ENCODE results near the gene PREB. TPM values are rescaled to one million over a fixed set of nuclear protein-coding genes. Genes with fewer than 3 reads are reported as not detected.

PREB gene
- 10 to 100 TPM; 40.0 to 55.3 (median 47.1) TPM for total RNA-seq

GRCh38 chr2:27133905-27134780, at the start of gene PREB:
PREB (minus strand) TSS chr2:27134636; CDS start chr2:27134421, 215 bp downstream.
- TF ChIP-seq CTCF (IDR thresholded peaks at IDR 0.05) (no peak), POLR2AphosphoS5 (IDR thresholded peaks at IDR 0.05) (peak; percentile 10 to 47 (median 10)), POLR2A (IDR thresholded peaks at IDR 0.05) (peak in 1 of 2 donors; percentile 55)
- H3K36me3 ChIP-seq = peaks cover 33% of the 10 kb centered on the region
- WGBS = under 1% methylated on average over 24 of the region's 86 CpGs

GRCh38 chr2:27184115-27184514, 49.7 kb upstream of the PREB start:
- H3K36me3 ChIP-seq = no peaks in the 10 kb centered on the region
- no peak overlapping the region for H3K4me3 ChIP-seq
- H3K9me3 ChIP-seq = no peaks in the 10 kb centered on the region
- TF ChIP-seq POLR2AphosphoS5 (IDR thresholded peaks at IDR 0.05) (peak in 1 of 3 donors; percentile 32), POLR2A (IDR thresholded peaks at IDR 0.05) (no peak)
- peak overlapping the region; percentile 82 for H3K27ac ChIP-seq
- no peaks in the 10 kb centered on the region for H3K27me3 ChIP-seq
- peaks cover 28% of the 10 kb centered on the region for H3K4me1 ChIP-seq
- 58% methylated on average over 4 of the region's 4 CpGs for WGBS
- peak in 1 of 2 donors; percentile 84 for DNase-seq (ENCODE audit: low spot score in 2 of 2)

More at GRCh38 chr2:27133905-27134780, at the start of gene PREB:
- Histone ChIP-seq H3K27me3 (no peaks in the 10 kb centered on the region), H3K27ac (peak within 1 kb of the TSS; percentile 90), H3K4me1 (peaks cover 22% of the 10 kb centered on the region), H3K9me3 (no peaks in the 10 kb centered on the region), H3K4me3 (peak within 1 kb of the TSS; percentile 88)
- peak; percentile 97 to 98 for DNase-seq (ENCODE audit: low spot score in 2 of 2)

- Histone ChIP-seq H3K36me3 (no peaks in the 10 kb centered on the region), H3K4me1 (peaks cover 28% of the 10 kb centered on the region), H3K9me3 (no peaks in the 10 kb centered on the region), H3K27ac (no peak overlapping the region), H3K4me3 (no peak overlapping the region), H3K27me3 (peaks cover 6% of the 10 kb centered on the region)
- TF ChIP-seq EP300 (IDR thresholded peaks at IDR 0.05) (no peak), POLR2AphosphoS5 (IDR thresholded peaks at IDR 0.05) (no peak), POLR2A (IDR thresholded peaks at IDR 0.05) (no peak), CTCF (IDR thresholded peaks at IDR 0.05) (no peak)
- WGBS = 56% methylated on average over 4 of the region's 4 CpGs
- DNase-seq (ENCODE audit: low spot score in 2 of 2) = no peak
Observed at GRCh38 chr2:27182346-27182745, 47.9 kb upstream of the PREB start.

- Histone ChIP-seq H3K27ac (peak overlapping the region; percentile 38), H3K9me3 (no peaks in the 10 kb centered on the region), H3K4me3 (no peak overlapping the region), H3K36me3 (no peaks in the 10 kb centered on the region), H3K27me3 (peaks cover 11% of the 10 kb centered on the region), H3K4me1 (peaks cover 16% of the 10 kb centered on the region)
- TF ChIP-seq POLR2A (IDR thresholded peaks at IDR 0.05) (no peak), CTCF (IDR thresholded peaks at IDR 0.05) (no peak), POLR2AphosphoS5 (IDR thresholded peaks at IDR 0.05) (no peak), EP300 (IDR thresholded peaks at IDR 0.05) (no peak)
- 70% methylated on average over 3 of the region's 3 CpGs for WGBS
- DNase-seq (ENCODE audit: low spot score in 2 of 2) = peak in 1 of 2 donors; percentile 14
Observed at GRCh38 chr2:27179344-27180000, 45.0 kb upstream of the PREB start.

- peaks cover 13% of the 10 kb centered on the region for H3K4me1 ChIP-seq
- 90% methylated on average over 3 of the region's 3 CpGs for WGBS
- TF ChIP-seq CTCF (IDR thresholded peaks at IDR 0.05) (no peak), POLR2AphosphoS5 (IDR thresholded peaks at IDR 0.05) (no peak), EP300 (IDR thresholded peaks at IDR 0.05) (no peak)
- H3K4me3 ChIP-seq = no peak overlapping the region
- no peaks in the 10 kb centered on the region for H3K36me3 ChIP-seq
- peak in 1 of 2 donors; percentile 7 for DNase-seq (ENCODE audit: low spot score in 2 of 2)
- no peaks in the 10 kb centered on the region for H3K9me3 ChIP-seq
- H3K27ac ChIP-seq = no peak overlapping the region
- peaks cover 11% of the 10 kb centered on the region for H3K27me3 ChIP-seq
Observed at GRCh38 chr2:27178469-27178868, 44.0 kb upstream of the PREB start.
